UCSD-AML1 (cell line): ENCODE measurements around the gene PLEKHJ1.
A peak's percentile ranks its signal among the peaks of the same experiment; 100 is the strongest.
"Not testable (repeated sequence)": the region's sequence is repeated elsewhere in the genome, so short reads cannot be mapped to it uniquely, and the experiment has no call there.

Experiments
- DNase-seq: peaks from one replicate; lab custom pipeline; 2025; ENCODE audit not compliant: unreplicated experiment; lab: John Stamatoyannopoulos, UW

The PLEKHJ1 gene, protein sequence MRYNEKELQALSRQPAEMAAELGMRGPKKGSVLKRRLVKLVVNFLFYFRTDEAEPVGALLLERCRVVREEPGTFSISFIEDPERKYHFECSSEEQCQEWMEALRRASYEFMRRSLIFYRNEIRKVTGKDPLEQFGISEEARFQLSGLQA

DNA sequence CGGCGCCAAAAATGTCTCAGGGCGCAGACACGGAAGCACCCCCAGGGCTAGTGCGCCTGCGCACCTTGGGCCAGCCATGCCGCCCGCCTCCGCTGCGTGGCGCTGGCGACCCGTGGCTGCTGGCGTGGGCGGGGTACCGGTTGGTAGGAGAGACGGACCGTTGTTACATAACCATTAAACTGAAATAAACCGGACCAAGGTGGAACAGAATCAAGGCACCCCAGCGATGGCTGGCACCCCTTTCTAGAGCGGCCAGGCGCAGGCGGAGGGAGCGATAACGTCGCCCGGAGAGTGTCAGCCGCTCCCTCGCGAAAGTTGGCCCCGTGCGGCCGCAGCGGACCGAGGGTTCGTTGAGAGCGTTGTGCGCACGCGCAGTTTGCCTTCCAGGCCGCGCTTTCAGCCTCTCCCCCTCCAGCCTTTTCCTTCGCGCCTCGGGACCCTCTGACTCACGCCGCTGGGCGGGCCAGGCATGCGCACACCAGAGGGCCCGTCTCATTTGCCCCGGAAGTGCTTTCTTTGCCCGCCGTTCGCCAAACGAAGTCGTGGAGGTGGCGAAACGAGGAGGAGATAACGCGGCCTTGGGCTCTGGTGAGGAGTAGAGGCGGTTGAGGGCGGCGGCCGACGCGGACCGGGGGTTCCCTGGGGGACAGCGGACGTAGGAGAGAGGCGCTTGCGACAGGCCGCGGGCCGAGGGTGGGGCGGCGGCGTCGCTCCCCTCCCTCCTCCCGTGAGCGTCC, at the start of gene PLEKHJ1, which contains the start of gene SF3A2:
PLEKHJ1 (minus strand) TSS at position 16 of the 737 bp plus-strand sequence. CDS start 81 bp downstream, outside the sequence.
SF3A2 (plus strand) TSS at position 511 of the 737 bp plus-strand sequence. CDS start 6,595 bp downstream, outside the sequence.
- peak; percentile 98 for DNase-seq

DNA sequence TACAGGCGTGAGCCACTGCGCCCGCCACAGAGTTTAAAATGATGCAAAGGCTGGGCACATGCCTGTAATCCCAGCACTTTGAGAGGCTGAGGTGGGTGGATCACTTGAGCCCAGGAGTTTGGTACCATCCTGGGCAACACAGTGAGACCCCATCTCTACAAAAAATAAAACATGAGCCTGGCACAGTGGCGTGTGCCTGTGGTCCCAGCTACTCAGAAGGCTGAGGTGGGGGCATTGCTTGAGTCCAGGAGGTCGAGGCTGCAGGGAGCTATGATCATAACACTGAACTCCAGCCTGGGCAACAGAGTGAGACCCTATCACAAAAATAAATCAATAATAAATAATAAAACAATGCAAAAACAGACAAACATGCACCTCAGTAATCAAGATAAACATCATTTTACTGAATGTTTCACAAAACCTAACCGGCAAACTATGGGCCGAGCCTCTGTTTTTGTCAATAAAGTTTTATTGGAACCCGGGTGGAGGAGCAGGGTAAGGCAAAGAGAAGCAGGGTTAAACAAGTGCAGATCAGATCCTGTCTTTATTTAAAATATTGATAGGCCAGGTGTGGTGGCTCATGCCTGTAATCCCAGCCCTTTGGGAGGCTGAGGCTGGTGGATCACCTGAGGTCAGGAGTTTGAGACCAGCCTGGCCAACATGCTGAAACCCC, 47.8 kb upstream of the PLEKHJ1 start:
- no peak for DNase-seq

GRCh38 chr19:2282862-2283237, 46.7 kb upstream of the PLEKHJ1 start:
- DNase-seq: no peak

GRCh38 chr19:2282062-2282861, 46.1 kb upstream of the PLEKHJ1 start, which contains the start of gene PEAK3:
TSS of gene PEAK3 (minus strand) at chr19:2282175. CDS start at chr19:2280931, 1,244 bp downstream.
- DNase-seq: peak; percentile 83

GRCh38 chr19:2281265-2282061, 45.3 kb upstream of the PLEKHJ1 start:
- not testable (repeated sequence) for DNase-seq

DNA sequence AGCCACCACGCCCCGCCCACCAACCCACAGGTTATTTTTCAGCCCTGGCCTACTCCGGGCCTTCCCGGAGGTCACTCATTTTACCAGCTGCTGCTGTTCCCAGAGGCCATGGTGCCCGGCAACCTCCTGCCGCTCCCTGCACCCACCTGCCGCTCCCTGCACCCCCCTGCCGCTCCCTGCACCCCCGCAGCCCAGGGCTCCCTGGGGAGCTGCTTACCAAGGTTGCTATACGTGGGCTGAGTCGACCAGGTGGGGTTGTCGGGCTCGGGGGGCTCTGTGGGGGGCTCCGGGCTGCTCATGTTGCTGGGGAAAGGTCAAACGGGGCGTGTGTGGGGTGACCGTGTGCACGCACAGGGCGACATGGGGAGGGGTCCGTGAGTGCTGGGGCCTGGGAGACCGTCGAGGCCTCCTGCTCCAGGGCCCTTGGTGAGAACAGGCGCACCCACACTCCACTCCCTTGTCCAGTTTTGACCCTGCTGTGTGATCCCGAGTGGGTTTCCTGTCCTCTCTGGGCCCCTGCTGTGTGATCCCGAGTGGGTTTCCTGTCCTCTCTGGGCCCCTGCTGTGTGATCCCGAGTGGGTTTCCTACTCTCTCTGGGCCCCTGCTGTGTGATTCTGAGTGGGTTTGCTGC, 44.6 kb upstream of the PLEKHJ1 start:
- no peak for DNase-seq

- DNase-seq: no peak
Observed at GRCh38 chr19:2278459-2279158, 42.5 kb upstream of the PLEKHJ1 start.

GRCh38 chr19:2277138-2277537, 41.0 kb upstream of the PLEKHJ1 start:
- no peak for DNase-seq

- DNase-seq: no peak
Observed at GRCh38 chr19:2276429-2276986, 40.4 kb upstream of the PLEKHJ1 start.

DNA sequence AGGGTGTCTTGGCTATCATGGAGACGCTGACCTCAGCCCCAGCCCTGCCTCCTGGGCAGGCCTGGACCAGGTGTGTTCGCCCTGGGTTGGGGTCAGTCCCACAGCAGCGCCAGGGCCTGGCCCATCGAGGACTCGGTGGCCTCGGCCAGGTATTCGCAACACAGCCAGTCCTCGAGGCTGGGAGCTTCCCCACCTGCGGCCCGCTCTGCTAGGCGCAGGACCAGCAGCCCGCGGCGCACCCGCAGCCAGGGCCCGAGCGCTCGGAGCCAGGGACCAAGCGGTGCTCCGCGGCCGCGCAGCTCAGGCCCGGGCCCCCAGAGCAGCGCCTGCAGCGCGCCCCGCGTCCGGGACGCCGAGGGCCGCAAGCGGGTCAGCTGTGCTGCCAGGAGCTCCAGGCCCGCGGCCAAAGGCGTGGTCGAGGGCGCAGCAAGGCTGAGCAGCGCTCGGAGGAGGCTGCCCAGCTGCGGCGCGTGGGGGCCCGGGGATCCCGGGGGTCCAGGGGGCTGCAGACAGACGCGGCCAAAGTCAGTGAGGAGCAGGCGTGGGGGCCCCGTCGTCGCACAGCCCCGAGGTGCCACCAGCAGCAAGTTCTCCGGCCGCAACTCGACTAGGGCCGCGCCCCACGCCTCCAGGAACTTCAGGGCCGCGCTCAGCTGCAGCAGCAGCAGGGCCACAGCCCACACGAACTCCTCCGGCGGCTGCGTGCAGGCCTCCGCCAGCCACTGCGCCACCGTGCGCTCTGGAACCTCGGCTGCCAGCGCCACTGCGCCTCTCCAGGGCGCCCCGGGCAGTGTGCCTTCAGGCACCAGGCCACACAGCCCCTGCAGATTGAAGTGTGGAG, 39.7 kb upstream of the PLEKHJ1 start:
- DNase-seq: no peak

- DNase-seq: peak; percentile 77
Observed at GRCh38 chr19:2274931-2275535, 38.9 kb upstream of the PLEKHJ1 start.

GRCh38 chr19:2274185-2274711, 38.1 kb upstream of the PLEKHJ1 start:
- DNase-seq: no peak

- peak; percentile 89 for DNase-seq
Observed at GRCh38 chr19:2273356-2274184, 37.4 kb upstream of the PLEKHJ1 start.

- no peak for DNase-seq
Observed at GRCh38 chr19:2271234-2272103, 35.3 kb upstream of the PLEKHJ1 start.

GRCh38 chr19:2270423-2271233, 34.5 kb upstream of the PLEKHJ1 start:
- DNase-seq: peak; percentile 57
